GM12878 (cell line): ENCODE data around the gene NRXN3.

Experiments used
- BHLHE40 ChIP-seq, 2 experiments: fragments of 450-650 bp in 1 of 2; IDR thresholded peaks; 2 replicates each; pipeline ENCODE4 v1.6.1; 2011 to 2017; ENCODE audit warnings: low read depth in 2 of 2, borderline replicate concordance in 1 of 2, improper control_type of control experiment in 1 of 2, low read length in 1 of 2, mild to moderate bottlenecking in 1 of 2
- CEBPB ChIP-seq, 2 experiments: fragments of 150-350 bp in 1 of 2; IDR thresholded peaks; 2 replicates each; pipeline ENCODE4 v1.6.1; 2012 to 2014; ENCODE audit warnings: low read depth in 2 of 2, low read length in 2 of 2, borderline replicate concordance in 1 of 2, inconsistent platforms in 1 of 2
- CHD4 ChIP-seq: fragments of 200-600 bp; sonication (generic); IDR thresholded peaks from 2 replicates; pipeline ENCODE4 v1.6.1; 2016; ENCODE audit warnings: mild to moderate bottlenecking
- CREB1 ChIP-seq: IDR thresholded peaks from 2 replicates; pipeline ENCODE4 v1.6.1; 2012; ENCODE audit warnings: low read depth, mild to moderate bottlenecking, inconsistent platforms
- CTCF ChIP-seq, 3 experiments: IDR thresholded peaks in 2 of 3; conservative IDR thresholded peaks in 1 of 3; 2 replicates each; pipeline ENCODE4 v1.5.1; 2011; ENCODE audit warnings: low read depth in 3 of 3, low read length in 3 of 3, mild to moderate bottlenecking in 3 of 3, control low read depth in 2 of 3, moderate library complexity in 2 of 3, inconsistent platforms in 1 of 3, mixed read lengths in 1 of 3; ENCODE audit not compliant: control insufficient read depth in 2 of 3, insufficient read depth in 1 of 3; ENCODE audit errors: extremely low read depth in 1 of 3
- EP300 ChIP-seq, 2 experiments: fragments of 150-350 bp in 1 of 2; IDR thresholded peaks; 2 replicates each; pipeline ENCODE4 v1.6.1; 2011 to 2012; ENCODE audit warnings: low read depth in 2 of 2, low read length in 2 of 2, borderline replicate concordance in 1 of 2, improper control_type of control experiment in 1 of 2, inconsistent platforms in 1 of 2; ENCODE audit not compliant: control insufficient read depth in 1 of 2
- HSF1 ChIP-seq: fragments of 150-350 bp; IDR thresholded peaks from 2 replicates; pipeline ENCODE4 v1.6.1; 2014; ENCODE audit warnings: mild to moderate bottlenecking, low read depth, low read length
- PAX5 ChIP-seq: IDR thresholded peaks from 2 replicates; pipeline ENCODE4 v1.6.1; 2011; ENCODE audit warnings: low read depth, low read length, borderline replicate concordance
- POLR2AphosphoS2 ChIP-seq: IDR thresholded peaks from 2 replicates; pipeline ENCODE4 v1.6.1; 2011; ENCODE audit warnings: low read depth, mild to moderate bottlenecking, low read length, improper control_type of control experiment, moderate library complexity
- RB1 ChIP-seq: fragments of 450-650 bp; formaldehyde crosslinking; IDR thresholded peaks from 2 replicates; pipeline ENCODE4 v1.6.1; 2017; ENCODE audit warnings: mild to moderate bottlenecking, borderline replicate concordance
- RCOR1 ChIP-seq: conservative IDR thresholded peaks from 2 replicates; pipeline ENCODE4 v1.6.1; 2012; ENCODE audit warnings: low read depth, low read length, improper control_type of control experiment
- REST ChIP-seq: IDR thresholded peaks from 2 replicates; pipeline ENCODE4 v1.6.1; 2012; ENCODE audit warnings: mild to moderate bottlenecking, low read depth, low read length
- SREBF2 ChIP-seq: IDR thresholded peaks from 2 replicates; pipeline ENCODE4 v1.6.1; 2012; ENCODE audit warnings: mild to moderate bottlenecking, low read length
- TAF1 ChIP-seq: IDR thresholded peaks from 2 replicates; pipeline ENCODE4 v1.6.1; 2011; ENCODE audit warnings: mild to moderate bottlenecking, low read depth, low read length, borderline replicate concordance

GRCh38 chr14:78399316-78399889, 229.2 kb downstream of the NRXN3 start:
- TF ChIP-seq CTCF (IDR thresholded peaks at IDR 0.05 in 2 of 3, conservative IDR thresholded peaks at IDR 0.05 in 1 of 3; ENCODE audit: control insufficient read depth in 2 of 3, extremely low read depth in 1 of 3, insufficient read depth in 1 of 3, low read depth in 3 of 3, low read length in 3 of 3) (no peak), POLR2AphosphoS2 (no peak), TAF1 (no peak), CEBPB (IDR thresholded peaks at IDR 0.05; ENCODE audit: borderline replicate concordance in 1 of 2, low read depth in 2 of 2, low read length in 2 of 2) (no peak), RCOR1 (no peak), CREB1 (no peak), RB1 (no peak), PAX5 (no peak), BHLHE40 (IDR thresholded peaks at IDR 0.05; ENCODE audit: borderline replicate concordance in 1 of 2, low read depth in 2 of 2, low read length in 1 of 2) (no peak), EP300 (IDR thresholded peaks at IDR 0.05; ENCODE audit: borderline replicate concordance in 1 of 2, control insufficient read depth in 1 of 2, low read depth in 2 of 2, low read length in 2 of 2) (no peak), SREBF2 (no peak), HSF1 (no peak), REST (peak; percentile 95), CHD4 (no peak)
